ENCODE results near the gene ARG1.

Gene ARG1

GRCh38 chr6:131555992-131556391 is 17.0 kb upstream of the ARG1 start:
- DNase-seq (ENCODE audit: extremely low read depth, insufficient read length), result no peak
- no peaks in the 10 kb centered on the region for H3K36me3 ChIP-seq (ENCODE audit: control insufficient read depth, insufficient read depth, low read length)

GRCh38 chr6:131558922-131559321 is 14.1 kb upstream of the ARG1 start:
- no peak for TF ChIP-seq CTCF (IDR thresholded peaks at IDR 0.05; ENCODE audit: insufficient read depth, low read length, poor library complexity, severe bottlenecking)
- H3K4me3 ChIP-seq (replicated peaks; ENCODE audit: low read depth, low read length), result no peak overlapping the region
- no peaks in the 10 kb centered on the region for H3K36me3 ChIP-seq (ENCODE audit: control insufficient read depth, insufficient read depth, low read length)
- DNase-seq (ENCODE audit: extremely low read depth, insufficient read length), result no peak
- no peaks in the 10 kb centered on the region for H3K27me3 ChIP-seq (replicated peaks; ENCODE audit: control insufficient read depth, insufficient read depth, low read length)

More at GRCh38 chr6:131555992-131556391, 17.0 kb upstream of the ARG1 start:
- Histone ChIP-seq H3K4me3 (replicated peaks; ENCODE audit: low read depth, low read length) (no peak overlapping the region), H3K27me3 (replicated peaks; ENCODE audit: control insufficient read depth, insufficient read depth, low read length) (no peaks in the 10 kb centered on the region)
- TF ChIP-seq CTCF (IDR thresholded peaks at IDR 0.05; ENCODE audit: insufficient read depth, low read length, poor library complexity, severe bottlenecking), result no peak

GRCh38 chr6:131561925-131562707 is 10.9 kb upstream of the ARG1 start:
- no peak for TF ChIP-seq CTCF (IDR thresholded peaks at IDR 0.05; ENCODE audit: insufficient read depth, low read length, poor library complexity, severe bottlenecking)
- Histone ChIP-seq H3K36me3 (ENCODE audit: control insufficient read depth, insufficient read depth, low read length) (no peaks in the 10 kb centered on the region), H3K27me3 (replicated peaks; ENCODE audit: control insufficient read depth, insufficient read depth, low read length) (no peaks in the 10 kb centered on the region), H3K4me3 (replicated peaks; ENCODE audit: low read depth, low read length) (no peak overlapping the region)
- no peak for DNase-seq (ENCODE audit: extremely low read depth, insufficient read length)

- no peak for DNase-seq (ENCODE audit: extremely low read depth, insufficient read length)
- Histone ChIP-seq H3K27me3 (replicated peaks; ENCODE audit: control insufficient read depth, insufficient read depth, low read length) (no peaks in the 10 kb centered on the region), H3K4me3 (replicated peaks; ENCODE audit: low read depth, low read length) (no peak overlapping the region), H3K36me3 (ENCODE audit: control insufficient read depth, insufficient read depth, low read length) (no peaks in the 10 kb centered on the region)
- no peak for TF ChIP-seq CTCF (IDR thresholded peaks at IDR 0.05; ENCODE audit: insufficient read depth, low read length, poor library complexity, severe bottlenecking)
Observed at GRCh38 chr6:131565056-131565455, 8.0 kb upstream of the ARG1 start.

- no peak for TF ChIP-seq CTCF (IDR thresholded peaks at IDR 0.05; ENCODE audit: insufficient read depth, low read length, poor library complexity, severe bottlenecking)
- no peak overlapping the region for H3K4me3 ChIP-seq (replicated peaks; ENCODE audit: low read depth, low read length)
- DNase-seq (ENCODE audit: extremely low read depth, insufficient read length), result no peak
- H3K36me3 ChIP-seq (ENCODE audit: control insufficient read depth, insufficient read depth, low read length), result no peaks in the 10 kb centered on the region
- no peaks in the 10 kb centered on the region for H3K27me3 ChIP-seq (replicated peaks; ENCODE audit: control insufficient read depth, insufficient read depth, low read length)
Observed at GRCh38 chr6:131568726-131569125, 4.3 kb upstream of the ARG1 start.

Measured in GM06990 (cell line).